ENCODE data around the gene GPR137.

DNA sequence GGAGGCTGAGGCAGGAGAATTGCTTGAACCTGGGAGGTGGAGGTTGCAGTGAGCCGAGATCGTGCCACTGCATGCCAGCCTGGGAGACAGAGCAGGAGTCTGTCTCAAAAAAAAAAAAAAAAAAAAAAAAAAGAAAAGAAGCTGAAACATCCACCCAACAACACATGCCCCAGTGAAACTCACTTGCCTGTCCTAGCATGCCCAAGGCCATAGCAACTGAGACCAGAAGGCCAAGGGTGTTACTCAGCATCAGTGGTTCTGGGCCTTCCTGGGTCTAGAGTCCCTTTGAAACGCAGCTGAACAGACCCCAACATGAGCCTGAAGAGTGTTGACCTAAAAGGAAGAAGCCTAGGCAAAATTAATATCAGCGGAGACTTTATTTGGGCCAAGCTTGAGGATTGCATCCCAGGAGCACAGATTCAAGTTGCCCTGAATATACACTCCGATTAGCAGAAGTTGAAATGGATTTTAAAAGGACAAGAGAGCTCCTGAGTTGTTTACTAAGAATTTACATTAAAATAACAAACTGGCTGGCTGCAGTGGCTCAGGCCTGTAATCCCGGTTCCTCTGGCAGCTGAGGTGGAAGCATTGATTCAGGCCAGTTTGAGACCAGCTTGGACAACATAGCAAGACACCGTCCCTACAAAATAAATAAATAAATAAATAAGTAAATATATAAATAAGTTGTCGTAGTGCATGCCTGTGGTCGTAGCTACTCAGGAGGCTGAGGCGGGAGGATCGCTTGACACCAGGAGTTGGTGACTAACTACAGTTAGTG is 39.2 kb downstream of the GPR137 start:
- TF ChIP-seq, protein P1, sequence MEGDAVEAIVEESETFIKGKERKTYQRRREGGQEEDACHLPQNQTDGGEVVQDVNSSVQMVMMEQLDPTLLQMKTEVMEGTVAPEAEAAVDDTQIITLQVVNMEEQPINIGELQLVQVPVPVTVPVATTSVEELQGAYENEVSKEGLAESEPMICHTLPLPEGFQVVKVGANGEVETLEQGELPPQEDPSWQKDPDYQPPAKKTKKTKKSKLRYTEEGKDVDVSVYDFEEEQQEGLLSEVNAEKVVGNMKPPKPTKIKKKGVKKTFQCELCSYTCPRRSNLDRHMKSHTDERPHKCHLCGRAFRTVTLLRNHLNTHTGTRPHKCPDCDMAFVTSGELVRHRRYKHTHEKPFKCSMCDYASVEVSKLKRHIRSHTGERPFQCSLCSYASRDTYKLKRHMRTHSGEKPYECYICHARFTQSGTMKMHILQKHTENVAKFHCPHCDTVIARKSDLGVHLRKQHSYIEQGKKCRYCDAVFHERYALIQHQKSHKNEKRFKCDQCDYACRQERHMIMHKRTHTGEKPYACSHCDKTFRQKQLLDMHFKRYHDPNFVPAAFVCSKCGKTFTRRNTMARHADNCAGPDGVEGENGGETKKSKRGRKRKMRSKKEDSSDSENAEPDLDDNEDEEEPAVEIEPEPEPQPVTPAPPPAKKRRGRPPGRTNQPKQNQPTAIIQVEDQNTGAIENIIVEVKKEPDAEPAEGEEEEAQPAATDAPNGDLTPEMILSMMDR (IDR thresholded peaks at IDR 0.05) = no peak
- no peak for TF ChIP-seq POLR2A (IDR thresholded peaks at IDR 0.05)

Measured in right lobe of liver (tissue), 4 donors.